Keratinocyte (primary cell): ENCODE data around the gene PDK2.

Experiments
- EZH2 ChIP-seq: IDR thresholded peaks from one replicate; pipeline ENCODE4 v1.6.1; 2012; ENCODE audit warnings: inconsistent platforms, mild to moderate bottlenecking, low read length, moderate library complexity
- TF ChIP-seq, protein P1 (sequence below), 3 experiments: IDR thresholded peaks in 1 of 3; conservative IDR thresholded peaks in 1 of 3; optimal IDR thresholded peaks in 1 of 3; 2 replicates in 2 of 3; 3 replicates in 1 of 3; pipeline versions ENCODE3 to v1.5.1; 2011; ENCODE audit warnings: low read length in 3 of 3, mild to moderate bottlenecking in 3 of 3, moderate library complexity in 2 of 3, control low read depth in 1 of 3, inconsistent platforms in 1 of 3; ENCODE audit not compliant: insufficient read depth in 2 of 3; ENCODE audit errors: extremely low read depth in 1 of 3

DNA sequence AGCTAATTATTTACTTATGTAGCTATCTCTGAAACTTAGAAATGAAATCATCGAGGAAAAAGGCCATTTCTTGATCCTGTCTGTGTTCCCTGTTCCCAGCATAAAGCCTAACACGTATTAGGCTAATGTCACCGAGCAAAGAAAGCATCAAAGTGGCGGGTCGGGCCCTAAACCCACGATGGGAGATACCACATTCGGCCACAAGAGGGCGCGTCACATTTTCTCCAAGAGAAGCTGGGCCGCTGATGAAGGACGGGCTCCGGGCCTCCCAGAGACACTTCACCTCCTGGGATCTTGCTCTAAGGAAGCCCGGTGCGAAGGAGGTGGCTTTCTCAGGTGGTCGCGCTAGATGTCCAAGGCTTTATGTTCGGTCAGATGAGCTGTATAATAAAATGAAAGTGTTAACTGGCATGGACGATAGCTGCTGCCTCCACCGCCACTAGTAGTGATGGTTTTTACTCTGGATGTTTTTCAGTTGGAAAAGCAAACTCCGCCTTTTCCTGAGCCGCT is 853 bp upstream of the PDK2 start:
- TF ChIP-seq, protein P1, sequence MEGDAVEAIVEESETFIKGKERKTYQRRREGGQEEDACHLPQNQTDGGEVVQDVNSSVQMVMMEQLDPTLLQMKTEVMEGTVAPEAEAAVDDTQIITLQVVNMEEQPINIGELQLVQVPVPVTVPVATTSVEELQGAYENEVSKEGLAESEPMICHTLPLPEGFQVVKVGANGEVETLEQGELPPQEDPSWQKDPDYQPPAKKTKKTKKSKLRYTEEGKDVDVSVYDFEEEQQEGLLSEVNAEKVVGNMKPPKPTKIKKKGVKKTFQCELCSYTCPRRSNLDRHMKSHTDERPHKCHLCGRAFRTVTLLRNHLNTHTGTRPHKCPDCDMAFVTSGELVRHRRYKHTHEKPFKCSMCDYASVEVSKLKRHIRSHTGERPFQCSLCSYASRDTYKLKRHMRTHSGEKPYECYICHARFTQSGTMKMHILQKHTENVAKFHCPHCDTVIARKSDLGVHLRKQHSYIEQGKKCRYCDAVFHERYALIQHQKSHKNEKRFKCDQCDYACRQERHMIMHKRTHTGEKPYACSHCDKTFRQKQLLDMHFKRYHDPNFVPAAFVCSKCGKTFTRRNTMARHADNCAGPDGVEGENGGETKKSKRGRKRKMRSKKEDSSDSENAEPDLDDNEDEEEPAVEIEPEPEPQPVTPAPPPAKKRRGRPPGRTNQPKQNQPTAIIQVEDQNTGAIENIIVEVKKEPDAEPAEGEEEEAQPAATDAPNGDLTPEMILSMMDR (optimal IDR thresholded peaks at IDR 0.05 in 1 of 3, IDR thresholded peaks at IDR 0.05 in 1 of 3, conservative IDR thresholded peaks at IDR 0.05 in 1 of 3; ENCODE audit: extremely low read depth in 1 of 3, insufficient read depth in 2 of 3, low read length in 3 of 3), result peak; percentile 76 to 91 (median 82)
- no peak for TF ChIP-seq EZH2
